Activated B cell treated with CpG ODN at 0.5 μM for 24 hours (primary cell): ENCODE results near the gene ERN1. TPM values are rescaled to one million over a fixed set of nuclear protein-coding genes. Genes with fewer than 3 reads are reported as not detected.

Source experiments
- ATAC-seq: fragments of 200-7000 bp; cut with Tn5 transposase; one replicate; pipeline ENCODE4 v1.10.0; 2021; ENCODE audit warnings: low read depth, mild to moderate bottlenecking, moderate library complexity
- CTCF ChIA-PET: fragments of 350-600 bp; sonication (Branson Sonifier 250); formaldehyde crosslinking; loops from one replicate; lab custom pipeline; 2021; ENCODE audit warnings: antibody characterized with exemption; lab: Charles Lee
- POLR2A ChIA-PET: fragments of 350-600 bp; sonication (Branson Sonifier 250); formaldehyde crosslinking; loops from one replicate; lab custom pipeline; 2021; ENCODE audit warnings: antibody characterized with exemption; lab: Charles Lee
- DNase-seq: peaks from one replicate; pipeline ENCODE4 v3.0.0; 2022
- H3K27ac Mint-ChIP-seq: one replicate; pipeline ENCODE4 v1.8.0; 2020; ENCODE audit warnings: mixed read lengths
- H3K27me3 Mint-ChIP-seq: one replicate; pipeline ENCODE4 v1.8.0; 2021; ENCODE audit warnings: mixed read lengths
- H3K36me3 Mint-ChIP-seq: one replicate; pipeline ENCODE4 v1.8.0; 2021; ENCODE audit warnings: low read depth, mixed read lengths
- H3K4me1 Mint-ChIP-seq: one replicate; pipeline ENCODE4 v1.8.0; 2021; ENCODE audit warnings: mixed read lengths
- H3K4me3 Mint-ChIP-seq: one replicate; pipeline ENCODE4 v1.8.0; 2020; ENCODE audit warnings: mild to moderate bottlenecking, mixed read lengths
- H3K9me3 Mint-ChIP-seq: one replicate; pipeline ENCODE4 v1.8.0; 2020; ENCODE audit warnings: mixed read lengths
- intact Hi-C: fragments of 100-400 bp; cut with micrococcal nuclease; formaldehyde crosslinking; loops from one replicate; pipeline ENCODE4 v1.15.1; 2024
- total RNA-seq: library from RNA; stranded (reverse); gene quantifications from 2 replicates; pipeline ENCODE4 v1.2.3, GENCODE V29; 2022
- TF ChIP-seq, protein P1 (sequence below): fragments of 200-600 bp; IDR thresholded peaks from one replicate; pipeline ENCODE4 v1.8.0; 2022; ENCODE audit warnings: antibody characterized with exemption, mild to moderate bottlenecking

ERN1 gene
- total RNA-seq, 1 donor from 2014 or later = 12.9 TPM

DNA sequence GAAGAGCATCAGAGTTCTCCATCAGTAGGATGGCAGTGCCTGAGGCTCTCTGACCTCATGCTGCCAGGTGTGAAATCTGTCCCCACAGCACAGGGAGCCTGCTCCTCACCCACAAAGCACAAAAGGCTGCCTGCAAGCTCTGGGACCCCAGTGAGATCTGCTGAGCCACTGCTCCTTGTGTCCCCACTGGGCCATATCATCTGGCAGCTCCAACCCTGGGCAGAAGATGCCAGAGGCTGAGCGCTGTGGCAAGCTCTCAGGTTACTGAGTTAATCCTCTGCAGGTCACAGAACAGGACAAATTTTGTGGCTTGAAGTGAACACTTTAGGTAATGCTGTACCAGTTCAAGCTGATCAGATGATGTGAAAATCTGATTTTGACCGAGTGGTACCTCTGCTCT lies 26.7 kb upstream of the ERN1 start:
- ChIA-PET CTCF (no interaction called here), POLR2A (no interaction called here)
- no peak for ATAC-seq
- no peaks in the 10 kb centered on the region for H3K27me3 Mint-ChIP-seq
- H3K36me3 Mint-ChIP-seq = peaks cover 18% of the 10 kb centered on the region
- H3K4me3 Mint-ChIP-seq = no peak overlapping the region
- H3K9me3 Mint-ChIP-seq = no peaks in the 10 kb centered on the region
- intact Hi-C loops = no loop called here
- H3K27ac Mint-ChIP-seq = no peak overlapping the region
- H3K4me1 Mint-ChIP-seq = no peaks in the 10 kb centered on the region
- no peak for DNase-seq
- TF ChIP-seq, protein P1, sequence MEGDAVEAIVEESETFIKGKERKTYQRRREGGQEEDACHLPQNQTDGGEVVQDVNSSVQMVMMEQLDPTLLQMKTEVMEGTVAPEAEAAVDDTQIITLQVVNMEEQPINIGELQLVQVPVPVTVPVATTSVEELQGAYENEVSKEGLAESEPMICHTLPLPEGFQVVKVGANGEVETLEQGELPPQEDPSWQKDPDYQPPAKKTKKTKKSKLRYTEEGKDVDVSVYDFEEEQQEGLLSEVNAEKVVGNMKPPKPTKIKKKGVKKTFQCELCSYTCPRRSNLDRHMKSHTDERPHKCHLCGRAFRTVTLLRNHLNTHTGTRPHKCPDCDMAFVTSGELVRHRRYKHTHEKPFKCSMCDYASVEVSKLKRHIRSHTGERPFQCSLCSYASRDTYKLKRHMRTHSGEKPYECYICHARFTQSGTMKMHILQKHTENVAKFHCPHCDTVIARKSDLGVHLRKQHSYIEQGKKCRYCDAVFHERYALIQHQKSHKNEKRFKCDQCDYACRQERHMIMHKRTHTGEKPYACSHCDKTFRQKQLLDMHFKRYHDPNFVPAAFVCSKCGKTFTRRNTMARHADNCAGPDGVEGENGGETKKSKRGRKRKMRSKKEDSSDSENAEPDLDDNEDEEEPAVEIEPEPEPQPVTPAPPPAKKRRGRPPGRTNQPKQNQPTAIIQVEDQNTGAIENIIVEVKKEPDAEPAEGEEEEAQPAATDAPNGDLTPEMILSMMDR = no peak

DNA sequence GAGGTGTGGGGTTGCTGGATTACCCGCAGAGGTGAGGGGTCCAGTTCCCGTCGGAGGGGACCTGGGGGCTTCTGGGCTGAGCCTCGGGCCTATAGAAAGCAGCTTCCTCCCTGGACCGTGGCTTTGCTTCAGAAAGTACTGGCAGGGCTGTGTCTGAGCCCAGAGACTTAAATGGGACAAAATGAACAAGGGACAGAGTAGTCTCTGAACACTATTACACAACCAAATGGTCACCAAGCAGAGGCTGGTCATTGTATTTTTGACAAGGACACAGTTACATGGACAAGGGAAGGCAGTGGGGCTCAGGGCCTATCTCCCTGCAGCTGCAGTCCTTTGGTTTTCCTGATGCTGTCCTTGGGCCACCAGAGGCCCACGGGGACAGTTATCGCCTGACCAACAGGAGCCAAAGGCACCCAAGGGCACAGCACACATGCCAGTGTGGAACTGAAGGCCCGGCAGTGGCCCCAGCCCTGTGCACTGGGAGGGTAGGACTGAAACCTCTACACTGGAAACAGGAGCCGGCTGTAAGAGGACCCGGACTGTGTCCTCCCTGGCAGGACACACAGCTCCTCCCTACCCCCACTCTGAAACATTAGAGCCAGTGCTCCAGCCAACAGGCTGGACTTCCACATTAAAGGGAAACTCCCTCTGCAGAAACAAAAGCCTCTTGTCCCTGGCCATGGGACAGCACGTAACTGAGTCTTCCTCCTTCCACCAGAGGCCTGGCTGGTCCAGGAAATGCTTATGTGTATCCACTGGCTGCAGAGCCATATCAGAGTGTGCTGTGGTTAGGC lies 26.0 kb upstream of the ERN1 start:
- no peak overlapping the region for H3K27ac Mint-ChIP-seq
- peaks cover 18% of the 10 kb centered on the region for H3K36me3 Mint-ChIP-seq
- no peaks in the 10 kb centered on the region for H3K27me3 Mint-ChIP-seq
- ATAC-seq (no peak), DNase-seq (no peak)
- TF ChIP-seq, protein P1 = no peak
- H3K4me1 Mint-ChIP-seq = no peaks in the 10 kb centered on the region
- ChIA-PET CTCF (no interaction called here), POLR2A (no interaction called here)
- intact Hi-C loops = no loop called here
- H3K9me3 Mint-ChIP-seq = no peaks in the 10 kb centered on the region
- no peak overlapping the region for H3K4me3 Mint-ChIP-seq

- ChIA-PET CTCF (no interaction called here), POLR2A (no interaction called here)
- Mint-ChIP-seq H3K36me3 (peaks cover 18% of the 10 kb centered on the region), H3K9me3 (no peaks in the 10 kb centered on the region), H3K27me3 (no peaks in the 10 kb centered on the region), H3K27ac (no peak overlapping the region), H3K4me3 (no peak overlapping the region), H3K4me1 (no peaks in the 10 kb centered on the region)
- ATAC-seq (no peak), DNase-seq (no peak)
- intact Hi-C loops = no loop called here
- TF ChIP-seq, protein P1 = no peak
Measured at GRCh38 chr17:64155129-64155528, 25.2 kb upstream of the ERN1 start.

DNA sequence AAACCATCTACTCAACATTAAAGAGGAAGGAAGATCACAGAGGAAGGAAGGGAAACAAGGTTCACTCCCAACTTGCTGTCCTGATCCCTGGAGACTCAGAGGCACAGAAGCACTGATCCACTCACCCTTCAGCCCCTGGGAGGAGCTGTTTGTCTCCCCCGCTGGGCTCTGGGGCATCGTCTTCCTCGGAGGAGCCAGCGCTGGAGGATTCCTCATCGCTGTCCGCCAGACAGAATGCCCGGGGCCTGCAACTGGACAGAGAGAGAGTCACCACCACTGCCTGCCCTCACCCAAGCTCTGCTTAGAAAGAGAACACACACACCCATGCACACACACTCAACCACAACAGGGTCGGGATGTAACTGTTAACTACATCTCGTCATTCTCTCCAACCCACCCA lies 24.8 kb upstream of the ERN1 start:
- Mint-ChIP-seq H3K4me3 (no peak overlapping the region), H3K27me3 (no peaks in the 10 kb centered on the region), H3K9me3 (no peaks in the 10 kb centered on the region), H3K4me1 (no peaks in the 10 kb centered on the region), H3K27ac (no peak overlapping the region), H3K36me3 (peaks cover 18% of the 10 kb centered on the region)
- ATAC-seq (no peak), DNase-seq (no peak)
- intact Hi-C loops = no loop called here
- ChIA-PET CTCF (no interaction called here), POLR2A (interaction anchor here (0.8 kb wide), 1 partner anchor 9 kb away, joined by 4 read pairs; no protein-coding TSS in a partner anchor)
- TF ChIP-seq, protein P1 = no peak

DNA sequence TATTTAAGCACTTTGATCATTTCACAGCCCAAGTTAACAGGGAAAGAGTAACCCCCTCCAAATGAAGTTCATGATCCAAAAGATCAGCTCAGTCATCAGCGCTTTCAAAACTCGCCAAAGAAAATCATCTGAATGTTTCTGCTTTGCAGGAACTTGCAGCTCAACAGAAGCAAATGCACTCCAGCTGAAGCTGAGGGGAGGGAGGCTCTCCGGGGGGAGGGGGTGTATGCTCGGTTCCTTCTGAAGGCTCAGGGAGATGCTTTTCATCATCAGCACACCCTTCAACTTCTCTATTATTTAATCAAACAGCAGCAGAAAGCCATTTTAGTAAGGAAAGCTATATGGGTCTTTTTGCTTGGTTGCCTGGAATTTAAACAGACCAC lies 24.4 kb upstream of the ERN1 start:
- H3K27me3 Mint-ChIP-seq = no peaks in the 10 kb centered on the region
- intact Hi-C loops = no loop called here
- no peak for ATAC-seq

More for the DNA sequence above, 24.4 kb upstream of the ERN1 start:
- ChIA-PET POLR2A (interaction anchor here (0.8 kb wide), 1 partner anchor 9 kb away, joined by 4 read pairs; no protein-coding TSS in a partner anchor), CTCF (no interaction called here)
- Mint-ChIP-seq H3K27ac (no peak overlapping the region), H3K4me1 (no peaks in the 10 kb centered on the region), H3K4me3 (no peak overlapping the region), H3K36me3 (peaks cover 18% of the 10 kb centered on the region), H3K9me3 (no peaks in the 10 kb centered on the region)
- no peak for DNase-seq
- TF ChIP-seq, protein P1 = no peak
